HEK293 (cell line): ENCODE measurements around the gene SELENOS.

Experiments
- CTCF ChIA-PET: fragments of 350-600 bp; formaldehyde crosslinking; extraction: SDS; loops from one replicate; lab custom pipeline; 2021; ENCODE audit warnings: antibody characterized with exemption; lab: Yijun Ruan, JAX
- POLR2A ChIA-PET: fragments of 300-600 bp; formaldehyde crosslinking; extraction: SDS; loops from one replicate; lab custom pipeline; 2020; ENCODE audit warnings: antibody characterized with exemption, inconsistent platforms; lab: Yijun Ruan, JAX
- H3K27ac ChIP-seq: fragments of 200-500 bp; sonication (Bioruptor generic); 2 replicates; pipeline ENCODE4 v1.5.1; 2014; ENCODE audit warnings: low read depth, low read length, control low read depth, inconsistent platforms; ENCODE audit errors: extremely low read depth
- H3K36me3 ChIP-seq, 2 experiments: fragments of 200-500 bp in 1 of 2; sonication (Bioruptor generic) in 1 of 2; 1 replicate in 1 of 2; 2 replicates in 1 of 2; pipeline ENCODE4 v1.5.1; 2014 to 2017; ENCODE audit warnings: inconsistent platforms in 2 of 2, low read length in 2 of 2; ENCODE audit not compliant: control insufficient read depth in 2 of 2, insufficient read depth in 1 of 2
- H3K4me1 ChIP-seq: fragments of 200-500 bp; sonication (Bioruptor generic); 2 replicates; pipeline ENCODE4 v1.5.1; 2014; ENCODE audit warnings: mild to moderate bottlenecking, low read length, inconsistent platforms; ENCODE audit not compliant: control insufficient read depth, insufficient read depth
- H3K4me3 ChIP-seq: 2 replicates; pipeline ENCODE4 v1.5.1; 2011; ENCODE audit warnings: low read depth, mild to moderate bottlenecking, control low read depth, low read length, moderate library complexity
- H3K9me3 ChIP-seq: fragments of 200-500 bp; sonication (Bioruptor generic); 2 replicates; pipeline ENCODE4 v1.5.1; 2014; ENCODE audit warnings: low read depth, low read length, inconsistent platforms; ENCODE audit not compliant: control insufficient read depth, insufficient read depth
- GLIS2 ChIP-seq: fragments of 450-650 bp; formaldehyde crosslinking; IDR thresholded peaks from 2 replicates; pipeline ENCODE4 v1.5.1; 2016; ENCODE audit warnings: missing biosample characterization, missing genetic modification characterization
- KLF10 ChIP-seq: fragments of 450-650 bp; IDR thresholded peaks from 2 replicates; pipeline ENCODE4 v1.5.1; 2018; ENCODE audit warnings: missing biosample characterization, mild to moderate bottlenecking, missing genetic modification characterization
- OSR2 ChIP-seq: fragments of 450-650 bp; formaldehyde crosslinking; IDR thresholded peaks from 2 replicates; pipeline ENCODE4 v1.5.1; 2016; ENCODE audit warnings: missing biosample characterization, missing genetic modification characterization
- PRDM2 ChIP-seq: fragments of 450-650 bp; formaldehyde crosslinking; IDR thresholded peaks from 2 replicates; pipeline ENCODE4 v1.5.1; 2016; ENCODE audit warnings: missing biosample characterization, missing genetic modification characterization, borderline replicate concordance
- WT1 ChIP-seq: fragments of 450-650 bp; formaldehyde crosslinking; IDR thresholded peaks from 2 replicates; pipeline ENCODE4 v1.5.1; 2016; ENCODE audit warnings: missing biosample characterization, missing genetic modification characterization
- YY2 ChIP-seq: fragments of 450-650 bp; formaldehyde crosslinking; IDR thresholded peaks from 2 replicates; pipeline ENCODE4 v1.5.1; 2016; ENCODE audit warnings: missing biosample characterization, missing genetic modification characterization
- ZBTB48 ChIP-seq: fragments of 450-650 bp; formaldehyde crosslinking; IDR thresholded peaks from 2 replicates; pipeline ENCODE4 v1.5.1; 2016; ENCODE audit warnings: missing biosample characterization, missing genetic modification characterization
- ZNF138 ChIP-seq: fragments of 450-650 bp; formaldehyde crosslinking; IDR thresholded peaks from 2 replicates; pipeline ENCODE4 v1.5.1; 2016; ENCODE audit warnings: missing biosample characterization, missing genetic modification characterization, borderline replicate concordance
- ZNF140 ChIP-seq: fragments of 450-650 bp; formaldehyde crosslinking; IDR thresholded peaks from 2 replicates; pipeline ENCODE4 v1.5.1; 2016; ENCODE audit warnings: missing biosample characterization, missing genetic modification characterization
- ZNF19 ChIP-seq: fragments of 450-650 bp; formaldehyde crosslinking; IDR thresholded peaks from 2 replicates; pipeline ENCODE4; 2016; ENCODE audit warnings: missing biosample characterization, missing genetic modification characterization, low read depth
- ZNF311 ChIP-seq: fragments of 450-650 bp; formaldehyde crosslinking; IDR thresholded peaks from 2 replicates; pipeline ENCODE4 v1.5.1; 2017; ENCODE audit warnings: missing biosample characterization, missing genetic modification characterization, borderline replicate concordance
- ZNF544 ChIP-seq: fragments of 450-650 bp; formaldehyde crosslinking; IDR thresholded peaks from 2 replicates; pipeline ENCODE4 v1.5.0; 2017; ENCODE audit warnings: missing biosample characterization, missing genetic modification characterization
- ZNF600 ChIP-seq: fragments of 450-650 bp; formaldehyde crosslinking; IDR thresholded peaks from 2 replicates; pipeline ENCODE4 v1.5.1; 2016; ENCODE audit warnings: missing biosample characterization, missing genetic modification characterization
- ZNF654 ChIP-seq: fragments of 450-650 bp; formaldehyde crosslinking; IDR thresholded peaks from 2 replicates; pipeline ENCODE4 v1.5.1; 2016; ENCODE audit warnings: low read depth, missing biosample characterization, missing genetic modification characterization
- ZNF776 ChIP-seq: fragments of 450-650 bp; formaldehyde crosslinking; IDR thresholded peaks from 2 replicates; pipeline ENCODE4 v1.5.0; 2017; ENCODE audit warnings: missing biosample characterization, missing genetic modification characterization, borderline replicate concordance
- ZSCAN5A ChIP-seq: fragments of 450-650 bp; formaldehyde crosslinking; IDR thresholded peaks from 2 replicates; pipeline ENCODE4 v1.5.1; 2016; ENCODE audit warnings: missing biosample characterization, missing genetic modification characterization

The SELENOS gene

GRCh38 chr15:101325263-101326025, 48.2 kb upstream of the SELENOS start:
- no peak for TF ChIP-seq ZNF776
- no peak for TF ChIP-seq OSR2 (tag by site-specific recombination)
- no peak for TF ChIP-seq ZNF600
- no peak for TF ChIP-seq ZNF140 (tag by site-specific recombination)
- TF ChIP-seq YY2 (tag by site-specific recombination): no peak
- no peak for TF ChIP-seq ZNF138 (tag by site-specific recombination)
- no peak for TF ChIP-seq PRDM2 (tag by site-specific recombination)
- TF ChIP-seq, all 188 proteins: peak for 0
- Histone ChIP-seq H3K27ac (no peak overlapping the region), H3K4me3 (no peak overlapping the region), H3K9me3 (no peaks in the 10 kb centered on the region), H3K36me3 (peaks cover 0 to 81% of the 10 kb centered on the region in 2 experiments; a peak in 1 of 3 replicates), H3K4me1 (no peaks in the 10 kb centered on the region)
- ChIA-PET CTCF (no interaction called here), POLR2A (no interaction called here)

GRCh38 chr15:101324524-101325177, 47.4 kb upstream of the SELENOS start:
- H3K4me1 ChIP-seq: no peaks in the 10 kb centered on the region
- H3K36me3 ChIP-seq: peaks cover 0 to 76% of the 10 kb centered on the region in 2 experiments; a peak in 1 of 3 replicates
- CTCF ChIA-PET: no interaction called here
- TF ChIP-seq ZNF654 (tag by site-specific recombination) (no peak), GLIS2 (no peak), ZSCAN5A (no peak), ZNF19 (no peak), ZNF544 (tag by site-specific recombination) (no peak), KLF10 (no peak), ZNF311 (tag by site-specific recombination) (no peak), ZBTB48 (tag by site-specific recombination) (no peak), WT1 (tag by site-specific recombination) (no peak)
- TF ChIP-seq, all 188 proteins: peak for 0
- H3K4me3 ChIP-seq: no peak overlapping the region
- H3K27ac ChIP-seq: no peak overlapping the region
- POLR2A ChIA-PET: no interaction called here
- no peaks in the 10 kb centered on the region for H3K9me3 ChIP-seq
